ENCODE results near the gene AMOTL1. TPM values are rescaled to one million over a fixed set of nuclear protein-coding genes. Genes with fewer than 3 reads are reported as not detected.

AMOTL1 gene
- total RNA-seq, 4 donors from 2014 or later = 150 to 393 (median 244) TPM

- H3K4me1 ChIP-seq = peaks cover 17 to 25% of the 10 kb centered on the region in 2 donors
- H3K9me3 ChIP-seq = no peaks in the 10 kb centered on the region
- no peak overlapping the region for H3K27ac ChIP-seq
- no peaks in the 10 kb centered on the region for H3K27me3 ChIP-seq
- in situ Hi-C loops (cut with MboI; ENCODE audit: low sequenced_read_pairs in 4 of 4) (no loop called here), intact Hi-C loops (cut with DNase I; ENCODE audit: low total_unique reads) (no loop called here)
- no peak for TF ChIP-seq POLR2A (IDR thresholded peaks at IDR 0.05)
- TF ChIP-seq, protein P1, sequence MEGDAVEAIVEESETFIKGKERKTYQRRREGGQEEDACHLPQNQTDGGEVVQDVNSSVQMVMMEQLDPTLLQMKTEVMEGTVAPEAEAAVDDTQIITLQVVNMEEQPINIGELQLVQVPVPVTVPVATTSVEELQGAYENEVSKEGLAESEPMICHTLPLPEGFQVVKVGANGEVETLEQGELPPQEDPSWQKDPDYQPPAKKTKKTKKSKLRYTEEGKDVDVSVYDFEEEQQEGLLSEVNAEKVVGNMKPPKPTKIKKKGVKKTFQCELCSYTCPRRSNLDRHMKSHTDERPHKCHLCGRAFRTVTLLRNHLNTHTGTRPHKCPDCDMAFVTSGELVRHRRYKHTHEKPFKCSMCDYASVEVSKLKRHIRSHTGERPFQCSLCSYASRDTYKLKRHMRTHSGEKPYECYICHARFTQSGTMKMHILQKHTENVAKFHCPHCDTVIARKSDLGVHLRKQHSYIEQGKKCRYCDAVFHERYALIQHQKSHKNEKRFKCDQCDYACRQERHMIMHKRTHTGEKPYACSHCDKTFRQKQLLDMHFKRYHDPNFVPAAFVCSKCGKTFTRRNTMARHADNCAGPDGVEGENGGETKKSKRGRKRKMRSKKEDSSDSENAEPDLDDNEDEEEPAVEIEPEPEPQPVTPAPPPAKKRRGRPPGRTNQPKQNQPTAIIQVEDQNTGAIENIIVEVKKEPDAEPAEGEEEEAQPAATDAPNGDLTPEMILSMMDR (IDR thresholded peaks at IDR 0.05 in 4 of 5, conservative IDR thresholded peaks at IDR 0.05 in 1 of 5) = no peak
- H3K36me3 ChIP-seq = peaks cover 0 to 1% of the 10 kb centered on the region in 2 donors
- H3K4me3 ChIP-seq = no peak overlapping the region
- no peak for ATAC-seq
- DNase-seq = no peak
Observed at GRCh38 chr11:94725097-94725496, 43.1 kb upstream of the AMOTL1 start.

DNA sequence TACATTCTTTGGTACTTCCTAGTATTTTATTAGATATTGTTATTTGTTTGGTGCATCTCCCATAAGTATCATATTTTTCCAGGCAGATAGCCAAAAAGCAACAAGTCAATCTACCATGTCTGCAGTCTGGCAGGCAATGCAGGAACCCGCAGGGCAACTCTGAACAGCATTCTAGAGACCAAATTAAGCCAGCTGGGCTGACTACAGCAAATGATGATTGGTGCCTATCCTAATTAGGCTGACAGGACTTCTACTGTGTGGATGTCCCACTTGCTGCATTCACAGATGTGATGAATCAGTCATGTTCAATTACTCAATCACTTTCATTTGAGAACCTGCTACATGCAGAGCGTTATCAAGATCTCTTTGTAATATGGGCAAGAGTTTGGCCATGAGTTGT is 40.3 kb upstream of the AMOTL1 start:
- Histone ChIP-seq H3K4me3 (no peak overlapping the region), H3K27ac (no peak overlapping the region), H3K9me3 (no peaks in the 10 kb centered on the region), H3K4me1 (peaks cover 4 to 22% of the 10 kb centered on the region in 2 donors), H3K27me3 (no peaks in the 10 kb centered on the region), H3K36me3 (peaks cover 0 to 6% of the 10 kb centered on the region in 2 donors)
- no peak for ATAC-seq
- TF ChIP-seq POLR2A (IDR thresholded peaks at IDR 0.05) = no peak
- TF ChIP-seq, protein P1 (IDR thresholded peaks at IDR 0.05 in 4 of 5, conservative IDR thresholded peaks at IDR 0.05 in 1 of 5) = no peak
- DNase-seq = no peak
- in situ Hi-C loops (cut with MboI; ENCODE audit: low sequenced_read_pairs in 4 of 4) = no loop called here
- intact Hi-C loops (cut with DNase I; ENCODE audit: low total_unique reads) = no loop called here

- peaks cover 0 to 6% of the 10 kb centered on the region in 2 donors for H3K36me3 ChIP-seq
- H3K9me3 ChIP-seq = no peaks in the 10 kb centered on the region
- no peak overlapping the region for H3K4me3 ChIP-seq
- intact Hi-C loops (cut with DNase I; ENCODE audit: low total_unique reads) = no loop called here
- H3K4me1 ChIP-seq = peaks cover 9 to 27% of the 10 kb centered on the region in 2 donors
- no peak overlapping the region for H3K27ac ChIP-seq
- no peak for ATAC-seq
- no peak for DNase-seq
- in situ Hi-C loops (cut with MboI; ENCODE audit: low sequenced_read_pairs in 4 of 4) = no loop called here
- H3K27me3 ChIP-seq = no peaks in the 10 kb centered on the region
- TF ChIP-seq POLR2A (IDR thresholded peaks at IDR 0.05) = no peak
- TF ChIP-seq, protein P1 (IDR thresholded peaks at IDR 0.05 in 4 of 5, conservative IDR thresholded peaks at IDR 0.05 in 1 of 5) = no peak
Observed at GRCh38 chr11:94728541-94728940, 39.6 kb upstream of the AMOTL1 start.

DNA sequence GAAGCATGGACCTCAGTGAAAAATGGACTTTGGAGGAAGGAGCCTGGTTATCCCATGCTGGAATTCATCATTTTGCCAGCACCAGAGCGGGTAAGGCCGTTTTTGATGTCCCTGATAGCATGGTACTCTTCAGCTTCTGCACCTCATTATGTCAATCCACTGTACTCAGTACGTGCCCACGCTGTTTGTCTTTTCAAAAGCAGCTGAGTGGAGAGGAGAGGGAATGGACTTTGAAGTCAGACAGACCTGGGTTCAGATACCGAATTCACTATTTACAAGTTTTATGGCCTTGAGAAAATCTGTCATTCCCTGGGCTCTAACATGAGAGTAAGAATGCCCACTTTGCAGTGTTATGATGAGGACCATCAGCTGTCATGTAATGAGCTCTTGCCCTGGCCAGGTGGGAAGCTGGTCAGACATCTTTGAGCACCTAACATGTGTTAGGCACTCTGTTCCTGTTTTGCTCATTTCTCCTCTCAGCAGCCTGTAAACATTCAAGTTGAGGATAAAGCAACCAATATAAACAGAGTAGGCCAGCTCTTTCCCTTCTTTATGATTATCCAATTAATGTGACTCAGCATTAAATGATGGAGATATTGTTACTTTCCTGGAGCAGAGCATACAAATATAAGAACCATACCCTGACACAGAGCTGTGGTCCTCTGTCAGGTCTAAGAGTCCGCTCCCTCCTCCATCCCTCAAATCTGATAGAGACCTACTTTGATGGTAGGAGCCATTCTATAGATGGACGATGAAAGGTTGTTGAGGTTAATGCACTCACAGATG is 39.0 kb upstream of the AMOTL1 start:
- no peak overlapping the region for H3K27ac ChIP-seq
- no peak overlapping the region for H3K4me3 ChIP-seq
- H3K36me3 ChIP-seq = peaks cover 0 to 6% of the 10 kb centered on the region in 2 donors
- TF ChIP-seq, protein P1 (IDR thresholded peaks at IDR 0.05 in 4 of 5, conservative IDR thresholded peaks at IDR 0.05 in 1 of 5) = no peak
- no peak for TF ChIP-seq POLR2A (IDR thresholded peaks at IDR 0.05)
- H3K4me1 ChIP-seq = peaks cover 14 to 31% of the 10 kb centered on the region in 2 donors
- in situ Hi-C loops (cut with MboI; ENCODE audit: low sequenced_read_pairs in 4 of 4) = no loop called here
- intact Hi-C loops (cut with DNase I; ENCODE audit: low total_unique reads) = no loop called here
- DNase-seq (no peak), ATAC-seq (no peak)
- no peaks in the 10 kb centered on the region for H3K27me3 ChIP-seq
- no peaks in the 10 kb centered on the region for H3K9me3 ChIP-seq
